Measurements from ENCODE around the gene UQCC2. TPM values are rescaled to one million over a fixed set of nuclear protein-coding genes. Genes with fewer than 3 reads are reported as not detected.
A peak's percentile ranks its signal among the peaks of the same experiment; 100 is the strongest.

The UQCC2 gene
- total RNA-seq, 4 donors from 2014 or later: 14.5 to 29.7 (median 23.4) TPM

GRCh38 chr6:33692760-33693158 lies 18.7 kb downstream of the UQCC2 start:
- Histone ChIP-seq H3K27me3 (no peaks in the 10 kb centered on the region), H3K4me3 (no peak overlapping the region), H3K27ac (peak overlapping the region in 3 of 4 donors; percentile 49 to 73 (median 68)), H3K9me3 (no peaks in the 10 kb centered on the region), H3K36me3 (peaks cover 0 to 97% (median 19%) of the 10 kb centered on the region in 3 donors), H3K4me1 (peaks cover 0 to 74% (median 51%) of the 10 kb centered on the region in 4 donors)
- no peak for DNase-seq (ENCODE audit: low spot score in 2 of 2)
- 71 to 72% methylated on average over 10 of the region's 10 CpGs for WGBS, 2 donors
- no peak for TF ChIP-seq CTCF (IDR thresholded peaks at IDR 0.05)
- no peak for TF ChIP-seq POLR2A (IDR thresholded peaks at IDR 0.05)
- TF ChIP-seq EP300 (IDR thresholded peaks at IDR 0.05): no peak

- H3K4me1 ChIP-seq: peaks cover 0 to 69% (median 47%) of the 10 kb centered on the region in 4 donors
- no peak overlapping the region for H3K4me3 ChIP-seq
- no peaks in the 10 kb centered on the region for H3K9me3 ChIP-seq
- DNase-seq (ENCODE audit: low spot score in 2 of 2): no peak
- H3K27ac ChIP-seq: peak overlapping the region in 3 of 4 donors; percentile 49 to 73 (median 68)
- WGBS, 2 donors: 66 to 70% methylated on average over 12 of the region's 12 CpGs
- peaks cover 0 to 97% (median 25%) of the 10 kb centered on the region in 3 donors for H3K36me3 ChIP-seq
- TF ChIP-seq POLR2A (IDR thresholded peaks at IDR 0.05) (no peak), CTCF (IDR thresholded peaks at IDR 0.05) (no peak)
- H3K27me3 ChIP-seq: no peaks in the 10 kb centered on the region
These were observed 19.3 kb downstream of the UQCC2 start for GRCh38 chr6:33692078-33692759.

DNA sequence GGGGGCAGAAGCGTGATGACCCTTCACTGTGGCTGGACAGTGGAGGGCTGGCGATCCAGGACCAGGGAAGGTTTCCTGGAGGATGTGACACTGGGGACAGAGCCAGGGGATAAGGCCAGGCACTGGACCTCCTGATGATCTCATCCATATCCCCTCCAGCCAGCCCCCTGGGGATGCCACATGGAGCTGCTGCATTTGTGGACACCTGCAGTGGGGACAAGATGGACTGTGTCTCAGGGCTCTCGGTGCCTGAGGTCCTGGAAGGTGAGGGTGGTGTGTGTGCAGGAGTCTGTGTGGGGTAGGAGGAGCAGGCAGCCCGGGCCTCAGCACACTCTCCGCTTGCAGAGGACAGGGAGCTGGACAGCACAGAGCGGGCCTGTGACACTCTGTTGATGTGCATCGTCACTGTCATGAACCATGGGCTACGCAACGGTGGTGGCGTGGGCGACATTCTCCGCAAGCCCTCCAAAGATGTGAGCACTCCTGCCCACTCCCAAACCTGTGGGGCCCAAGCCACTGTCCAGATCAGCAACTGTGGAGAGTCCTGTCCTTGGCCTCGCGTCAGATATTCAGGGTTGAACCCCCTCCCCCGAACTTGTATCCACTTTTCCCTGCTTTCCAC lies 19.9 kb downstream of the UQCC2 start:
- no peak for DNase-seq (ENCODE audit: low spot score in 2 of 2)
- H3K27me3 ChIP-seq: no peaks in the 10 kb centered on the region
- no peaks in the 10 kb centered on the region for H3K9me3 ChIP-seq
- peak overlapping the region in 3 of 4 donors; percentile 49 to 73 (median 68) for H3K27ac ChIP-seq
- TF ChIP-seq CTCF (IDR thresholded peaks at IDR 0.05): no peak
- no peak for TF ChIP-seq POLR2A (IDR thresholded peaks at IDR 0.05)
- no peak for TF ChIP-seq EP300 (IDR thresholded peaks at IDR 0.05)
- H3K36me3 ChIP-seq: peaks cover 0 to 99% (median 31%) of the 10 kb centered on the region in 3 donors
- H3K4me3 ChIP-seq: no peak overlapping the region
- 76 to 84% methylated on average over 7 to 15 of the region's 15 CpGs for WGBS, 2 donors
- peaks cover 0 to 62% (median 40%) of the 10 kb centered on the region in 4 donors for H3K4me1 ChIP-seq

DNA sequence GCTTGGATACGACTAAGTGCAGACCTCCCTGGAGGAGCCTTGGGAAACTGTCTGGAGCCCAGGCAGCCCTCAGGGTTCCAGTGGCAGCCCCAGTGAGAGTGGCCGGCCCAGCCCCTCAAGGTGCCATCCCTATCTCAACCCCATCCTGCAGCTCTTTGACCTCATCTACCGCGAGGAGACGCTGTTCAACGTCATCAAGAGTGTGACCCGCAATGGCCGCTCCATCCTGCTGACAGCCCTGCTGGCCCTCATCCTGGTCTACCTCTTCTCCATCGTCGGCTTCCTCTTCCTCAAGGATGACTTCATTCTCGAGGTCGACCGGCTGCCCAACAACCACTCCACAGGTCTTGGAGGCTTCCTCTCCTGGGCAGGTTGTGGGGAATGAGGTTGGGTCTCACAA lies 20.7 kb downstream of the UQCC2 start:
- H3K27ac ChIP-seq: peak overlapping the region in 1 of 4 donors; percentile 43
- TF ChIP-seq CTCF (IDR thresholded peaks at IDR 0.05) (no peak), EP300 (IDR thresholded peaks at IDR 0.05) (no peak), POLR2A (IDR thresholded peaks at IDR 0.05) (no peak)
- no peaks in the 10 kb centered on the region for H3K9me3 ChIP-seq
- peaks cover 5 to 100% (median 26%) of the 10 kb centered on the region in 3 donors for H3K36me3 ChIP-seq
- no peaks in the 10 kb centered on the region for H3K27me3 ChIP-seq
- peaks cover 0 to 54% (median 32%) of the 10 kb centered on the region in 4 donors for H3K4me1 ChIP-seq
- DNase-seq (ENCODE audit: low spot score in 2 of 2): no peak
- H3K4me3 ChIP-seq: no peak overlapping the region
- WGBS, 2 donors: 85 to 87% methylated on average over 13 of the region's 13 CpGs

GRCh38 chr6:33689879-33690278 lies 21.6 kb downstream of the UQCC2 start:
- 85% methylated on average over 9 to 10 of the region's 10 CpGs for WGBS, 2 donors

More at GRCh38 chr6:33689879-33690278, 21.6 kb downstream of the UQCC2 start:
- no peak for DNase-seq (ENCODE audit: low spot score in 2 of 2)
- Histone ChIP-seq H3K27me3 (no peaks in the 10 kb centered on the region), H3K4me1 (peaks cover 0 to 45% (median 23%) of the 10 kb centered on the region in 4 donors), H3K4me3 (no peak overlapping the region), H3K27ac (no peak overlapping the region), H3K9me3 (no peaks in the 10 kb centered on the region), H3K36me3 (peaks cover 5 to 100% (median 32%) of the 10 kb centered on the region in 3 donors)
- no peak for TF ChIP-seq POLR2A (IDR thresholded peaks at IDR 0.05)
- TF ChIP-seq EP300 (IDR thresholded peaks at IDR 0.05): no peak
- TF ChIP-seq CTCF (IDR thresholded peaks at IDR 0.05): no peak
